ENCODE results near the gene KDM2B. TPM values are rescaled to one million over a fixed set of nuclear protein-coding genes. Genes with fewer than 3 reads are reported as not detected.

KDM2B gene
- polyA plus RNA-seq, 2 of the 4 experiments (the other 2 are of a cell fraction), result 10.4 to 18.4 TPM

GRCh38 chr12:121620333-121620891 lies 39.6 kb upstream of the KDM2B start:
- ATAC-seq (peak in 1 of 2 experiments; percentile 41; a peak in 1 of 6 replicates), DNase-seq (ENCODE audit: low read depth in 1 of 2, low spot score in 1 of 2) (no peak), FAIRE-seq (no peak)
- Histone ChIP-seq H3K4me2 (no peak overlapping the region), H3K27ac (no peak overlapping the region), H3K4me3 (no peak overlapping the region), H3K9me3 (no peaks in the 10 kb centered on the region), H3K4me1 (peaks cover 5% of the 10 kb centered on the region)
- CTCF ChIA-PET, result interaction anchor here (1.1 to 12.4 kb wide), 2 partner anchors 37 to 70 kb away, joined by 3 to 190 read pairs; no protein-coding TSS in a partner anchor
- POLR2A ChIA-PET, result no interaction called here
- TF ChIP-seq RFX5 (IDR thresholded peaks at IDR 0.05) (no peak), ZSCAN20 (CRISPR knock-in tag; IDR thresholded peaks at IDR 0.05) (no peak), NR3C1 (IDR thresholded peaks at IDR 0.05) (no peak)
- 91% methylated on average over 8 of the region's 8 CpGs for WGBS (ENCODE audit: missing lambda C conversion rate)

- no peak overlapping the region for H3K4me2 ChIP-seq
- CTCF ChIA-PET, result interaction anchor here (0.6 to 12.4 kb wide), 4 partner anchors 50 to 68 kb away, joined by 4 to 190 read pairs (median 5); partner anchors contain the start of gene MORN3
- H3K9me3 ChIP-seq, result no peaks in the 10 kb centered on the region
- POLR2A ChIA-PET, result no interaction called here
- FAIRE-seq, result no peak
- no peaks in the 10 kb centered on the region; the same call in 2 of the 3 replicates for H3K4me1 ChIP-seq
- DNase-seq (ENCODE audit: low read depth in 1 of 2, low spot score in 1 of 2), result no peak
- 64% methylated on average over 5 of the region's 5 CpGs for WGBS (ENCODE audit: missing lambda C conversion rate)
- no peak overlapping the region for H3K4me3 ChIP-seq
- TF ChIP-seq BHLHE40 (IDR thresholded peaks at IDR 0.05; ENCODE audit: low read depth, low read length), result no peak
- TF ChIP-seq JUN (IDR thresholded peaks at IDR 0.05), result no peak
- TF ChIP-seq ZC3H11A (IDR thresholded peaks at IDR 0.05), result no peak
- no peak for TF ChIP-seq TFCP2L1 (CRISPR knock-in tag; IDR thresholded peaks at IDR 0.05)
- TF ChIP-seq KDM1A (IDR thresholded peaks at IDR 0.05; ENCODE audit: low read depth), result no peak
- no peak for TF ChIP-seq MYC (IDR thresholded peaks at IDR 0.05; ENCODE audit: borderline replicate concordance, low read length)
- no peak for TF ChIP-seq HOXB13 (CRISPR knock-in tag; IDR thresholded peaks at IDR 0.05; ENCODE audit: low read depth)
- no peak for TF ChIP-seq GATA3 (IDR thresholded peaks at IDR 0.05; ENCODE audit: borderline replicate concordance)
- no peak for TF ChIP-seq SREBF2 (IDR thresholded peaks at IDR 0.05)
- no peak for TF ChIP-seq POLR2A (IDR thresholded peaks at IDR 0.05; ENCODE audit: low read length)
- TF ChIP-seq ZNF302 (CRISPR knock-in tag; IDR thresholded peaks at IDR 0.05), result no peak
- no peak for TF ChIP-seq CEBPB (IDR thresholded peaks at IDR 0.05)
- TF ChIP-seq CHD2 (IDR thresholded peaks at IDR 0.05; ENCODE audit: low read length, partially characterized antibody), result no peak
- TF ChIP-seq FOXS1 (CRISPR knock-in tag; IDR thresholded peaks at IDR 0.05), result no peak
- TF ChIP-seq HEYL (CRISPR knock-in tag; IDR thresholded peaks at IDR 0.05), result no peak
- ATAC-seq, result no peak
- H3K27ac ChIP-seq, result no peak overlapping the region
Measured at GRCh38 chr12:121618659-121619233, 37.9 kb upstream of the KDM2B start.

- 70% methylated on average over 9 of the region's 9 CpGs for WGBS (ENCODE audit: missing lambda C conversion rate)
- Histone ChIP-seq H3K4me3 (no peak overlapping the region), H3K9me3 (no peaks in the 10 kb centered on the region), H3K4me1 (no peaks in the 10 kb centered on the region; the same call in 2 of the 3 replicates), H3K4me2 (no peak overlapping the region), H3K27ac (no peak overlapping the region)
- ChIA-PET POLR2A (no interaction called here), CTCF (interaction anchor here (0.7 to 6.7 kb wide), 6 partner anchors 10 to 62 kb away, joined by 3 to 65 read pairs (median 4); partner anchors contain the start of gene ORAI1)
- ATAC-seq, result no peak
- no peak for DNase-seq (ENCODE audit: low read depth in 1 of 2, low spot score in 1 of 2)
- FAIRE-seq, result no peak
- TF ChIP-seq JUNB (IDR thresholded peaks at IDR 0.05) (no peak), CTCF (IDR thresholded peaks at IDR 0.05) (no peak), EHMT2 (IDR thresholded peaks at IDR 0.05; ENCODE audit: low read depth) (no peak), RFX5 (IDR thresholded peaks at IDR 0.05) (no peak), CBX2 (IDR thresholded peaks at IDR 0.05; ENCODE audit: borderline replicate concordance, low read depth) (no peak), ZNF302 (CRISPR knock-in tag; IDR thresholded peaks at IDR 0.05) (no peak), SMC3 (IDR thresholded peaks at IDR 0.05) (no peak), EP300 (IDR thresholded peaks at IDR 0.05) (no peak), CBX8 (IDR thresholded peaks at IDR 0.05) (no peak), NR3C1 (IDR thresholded peaks at IDR 0.05) (no peak), POLR2A (IDR thresholded peaks at IDR 0.05; ENCODE audit: low read length) (no peak), MAZ (IDR thresholded peaks at IDR 0.05; ENCODE audit: borderline replicate concordance, low read depth, low read length) (no peak), RAD21 (conservative IDR thresholded peaks at IDR 0.05 in 1 of 2, IDR thresholded peaks at IDR 0.05 in 1 of 2) (no peak), FOXS1 (CRISPR knock-in tag; IDR thresholded peaks at IDR 0.05) (no peak), EHF (CRISPR knock-in tag; IDR thresholded peaks at IDR 0.05) (no peak), JUN (IDR thresholded peaks at IDR 0.05) (no peak)
Measured at GRCh38 chr12:121614872-121615467, 34.1 kb upstream of the KDM2B start.
